ENCODE measurements around the gene B9D1. TPM values are rescaled to one million over a fixed set of nuclear protein-coding genes. Genes with fewer than 3 reads are reported as not detected.
A peak's percentile ranks its signal among the peaks of the same experiment; 100 is the strongest.

The B9D1 gene
- total RNA-seq, 2 experiments from 2014 or later, result 7.2 to 7.6 TPM

GRCh38 chr17:19337712-19338023 is 24.9 kb downstream of the B9D1 start:
- Mint-ChIP-seq H3K9me3 (no peaks in the 10 kb centered on the region), H3K4me1 (ENCODE audit: low read depth) (peaks cover 2% of the 10 kb centered on the region), H3K27me3 (peaks cover 11% of the 10 kb centered on the region), H3K4me3 (no peak overlapping the region), H3K27ac (no peak overlapping the region), H3K36me3 (no peaks in the 10 kb centered on the region)
- CTCF ChIA-PET, result interaction anchor here (0.9 to 3.0 kb wide), 10 partner anchors 8 to 129 kb away, joined by 3 to 12 read pairs (median 4); partner anchors contain the start of gene B9D1
- POLR2A ChIA-PET, result interaction anchor here (1.1 kb wide), 1 partner anchor 31 kb away, joined by 3 read pairs; no protein-coding TSS in a partner anchor
- DNase-seq, result no peak
- intact Hi-C loops (cut with micrococcal nuclease), result no loop called here

- Mint-ChIP-seq H3K36me3 (no peaks in the 10 kb centered on the region), H3K4me1 (ENCODE audit: low read depth) (peaks cover 4% of the 10 kb centered on the region), H3K4me3 (no peak overlapping the region), H3K9me3 (no peaks in the 10 kb centered on the region), H3K27ac (no peak overlapping the region), H3K27me3 (peaks cover 10% of the 10 kb centered on the region)
- intact Hi-C loops (cut with micrococcal nuclease), result no loop called here
- peak; percentile 6 for DNase-seq
- ChIA-PET CTCF (interaction anchor here (1.1 to 2.2 kb wide), 5 partner anchors 18 to 129 kb away, joined by 3 to 9 read pairs (median 5); no protein-coding TSS in a partner anchor), POLR2A (interaction anchor here (1.1 kb wide), 1 partner anchor 30 kb away, joined by 3 read pairs; no protein-coding TSS in a partner anchor)
Observed at GRCh38 chr17:19336938-19337711, 25.4 kb downstream of the B9D1 start.

DNA sequence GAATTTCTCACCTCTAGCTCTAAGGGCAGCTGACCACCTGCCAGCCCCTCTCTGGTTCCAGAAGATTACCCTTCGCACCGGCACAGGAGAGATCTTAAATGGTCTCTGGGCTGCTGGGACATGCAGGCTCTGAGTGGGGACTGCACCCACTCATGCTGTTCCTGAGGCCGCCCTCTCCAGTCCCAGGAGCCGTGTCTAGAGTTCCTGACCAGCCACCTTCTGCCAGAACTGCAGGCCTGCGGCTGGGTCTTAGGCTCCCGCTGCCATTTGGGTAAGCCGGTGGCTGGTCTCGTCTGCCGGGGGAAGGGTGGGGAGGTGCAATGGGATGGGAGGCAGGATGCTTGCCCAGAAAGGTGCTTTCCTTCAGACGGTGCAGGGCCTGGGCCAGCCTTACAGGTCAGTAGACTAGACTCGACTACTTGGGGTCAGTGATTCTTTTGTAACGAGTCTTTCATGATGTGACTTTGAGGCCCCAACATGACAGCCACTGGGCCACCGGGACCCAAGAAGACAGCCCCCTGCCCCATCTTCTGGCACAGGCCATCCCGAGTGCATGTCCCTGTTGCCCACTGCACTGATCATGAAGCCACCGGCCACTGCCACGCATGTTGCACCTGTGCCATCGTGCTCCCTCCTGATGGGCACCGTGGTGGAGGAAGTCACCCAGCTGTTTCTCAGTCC is 26.4 kb downstream of the B9D1 start:
- Mint-ChIP-seq H3K9me3 (no peaks in the 10 kb centered on the region), H3K4me1 (ENCODE audit: low read depth) (peaks cover 4% of the 10 kb centered on the region), H3K27me3 (peaks cover 7% of the 10 kb centered on the region), H3K4me3 (no peak overlapping the region), H3K27ac (no peak overlapping the region), H3K36me3 (no peaks in the 10 kb centered on the region)
- ChIA-PET CTCF (interaction anchor here (1.3 kb wide), 1 partner anchor 18 kb away, joined by 3 read pairs; no protein-coding TSS in a partner anchor), POLR2A (no interaction called here)
- DNase-seq, result peak; percentile 7
- intact Hi-C loops (cut with micrococcal nuclease), result no loop called here

GRCh38 chr17:19334331-19334730 is 28.2 kb downstream of the B9D1 start:
- ChIA-PET CTCF (no interaction called here), POLR2A (no interaction called here)
- intact Hi-C loops (cut with micrococcal nuclease), result no loop called here

DNA sequence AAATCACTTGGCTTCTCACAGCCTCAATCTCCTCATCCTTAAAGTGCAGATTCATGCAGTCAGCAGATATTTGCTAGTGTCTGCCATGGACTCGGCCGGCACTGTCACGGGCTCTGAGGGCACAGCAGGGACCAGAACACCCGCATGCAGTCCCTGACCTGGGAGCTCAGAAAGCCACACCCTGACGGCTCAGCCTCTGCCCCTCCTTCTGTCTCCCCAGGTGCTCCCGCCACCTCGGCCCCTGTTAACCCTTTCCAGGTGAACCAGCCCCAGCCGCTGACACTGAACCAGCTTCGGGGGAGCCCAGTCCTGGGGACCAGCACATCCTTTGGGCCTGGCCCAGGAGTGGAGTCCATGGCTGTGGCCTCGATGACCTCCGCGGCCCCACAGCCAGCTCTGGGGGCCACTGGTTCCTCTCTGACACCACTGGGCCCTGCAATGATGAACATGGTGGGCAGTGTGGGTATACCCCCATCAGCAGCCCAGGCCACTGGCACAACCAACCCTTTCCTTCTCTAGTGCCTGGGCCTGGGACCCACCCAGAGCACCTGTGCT is 28.7 kb downstream of the B9D1 start:
- Mint-ChIP-seq H3K27ac (no peak overlapping the region), H3K27me3 (peaks cover 6% of the 10 kb centered on the region), H3K4me3 (no peak overlapping the region), H3K9me3 (no peaks in the 10 kb centered on the region), H3K36me3 (no peaks in the 10 kb centered on the region), H3K4me1 (ENCODE audit: low read depth) (peaks cover 4% of the 10 kb centered on the region)
- intact Hi-C loops (cut with micrococcal nuclease), result no loop called here
- peak; percentile 6 for DNase-seq
- ChIA-PET POLR2A (no interaction called here), CTCF (no interaction called here)

More at GRCh38 chr17:19334331-19334730, 28.2 kb downstream of the B9D1 start:
- Mint-ChIP-seq H3K27me3 (peaks cover 6% of the 10 kb centered on the region), H3K4me1 (ENCODE audit: low read depth) (peaks cover 4% of the 10 kb centered on the region), H3K27ac (no peak overlapping the region), H3K4me3 (no peak overlapping the region), H3K9me3 (no peaks in the 10 kb centered on the region), H3K36me3 (no peaks in the 10 kb centered on the region)
- peak; percentile 1 for DNase-seq

- Mint-ChIP-seq H3K36me3 (no peaks in the 10 kb centered on the region), H3K27me3 (peaks cover 4% of the 10 kb centered on the region), H3K4me3 (no peak overlapping the region), H3K9me3 (no peaks in the 10 kb centered on the region), H3K4me1 (ENCODE audit: low read depth) (peaks cover 4% of the 10 kb centered on the region), H3K27ac (no peak overlapping the region)
- ChIA-PET CTCF (no interaction called here), POLR2A (no interaction called here)
- DNase-seq, result no peak
- intact Hi-C loops (cut with micrococcal nuclease), result no loop called here
Observed at GRCh38 chr17:19333132-19333440, 29.4 kb downstream of the B9D1 start.

GRCh38 chr17:19332371-19333131 is 30.0 kb downstream of the B9D1 start:
- POLR2A ChIA-PET, result no interaction called here
- H3K4me1 Mint-ChIP-seq (ENCODE audit: low read depth), result peaks cover 4% of the 10 kb centered on the region
- H3K9me3 Mint-ChIP-seq, result no peaks in the 10 kb centered on the region
- H3K4me3 Mint-ChIP-seq, result no peak overlapping the region
- CTCF ChIA-PET, result no interaction called here
- peaks cover 4% of the 10 kb centered on the region for H3K27me3 Mint-ChIP-seq
- peak; percentile 46 for DNase-seq
- H3K27ac Mint-ChIP-seq, result no peak overlapping the region
- no peaks in the 10 kb centered on the region for H3K36me3 Mint-ChIP-seq
- intact Hi-C loops (cut with micrococcal nuclease), result no loop called here

DNA sequence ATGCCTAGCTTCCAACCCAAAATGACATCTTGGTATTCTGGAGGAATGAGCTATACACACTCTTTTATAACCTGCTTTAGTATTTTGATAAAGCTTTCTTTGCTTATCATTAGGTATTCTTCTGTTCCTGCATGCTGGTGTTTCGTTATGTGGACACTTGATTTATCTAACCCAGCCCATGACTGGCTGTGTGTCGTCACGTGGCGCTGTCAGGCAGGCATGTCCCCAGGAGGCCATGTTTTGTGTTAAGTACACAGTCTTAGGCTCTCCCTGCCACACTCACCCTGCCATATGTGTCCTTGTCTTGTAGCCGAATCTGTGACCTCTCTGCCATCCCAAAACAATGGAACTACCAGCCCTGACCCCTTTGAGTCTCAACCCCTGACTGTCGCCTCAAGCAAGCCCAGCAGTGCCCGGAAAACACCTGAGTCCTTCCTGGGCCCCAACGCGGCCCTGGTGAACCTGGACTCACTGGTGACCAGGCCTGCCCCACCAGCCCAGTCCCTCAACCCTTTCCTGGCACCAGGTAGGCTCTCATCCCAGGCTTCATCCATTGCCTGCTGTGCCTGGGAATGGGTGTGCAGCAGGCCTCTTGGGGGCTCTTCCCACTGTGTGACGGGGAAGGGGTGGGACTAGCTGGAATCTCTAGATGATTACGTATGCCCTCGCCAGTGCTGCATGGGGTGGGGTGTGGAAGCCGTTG is 30.8 kb downstream of the B9D1 start:
- DNase-seq, result peak; percentile 5
- H3K36me3 Mint-ChIP-seq, result no peaks in the 10 kb centered on the region
- intact Hi-C loops (cut with micrococcal nuclease), result no loop called here
- no peaks in the 10 kb centered on the region for H3K27me3 Mint-ChIP-seq
- no peak overlapping the region for H3K27ac Mint-ChIP-seq
- peaks cover 4% of the 10 kb centered on the region for H3K4me1 Mint-ChIP-seq (ENCODE audit: low read depth)
- no peak overlapping the region for H3K4me3 Mint-ChIP-seq
- POLR2A ChIA-PET, result interaction anchor here (0.6 kb wide), 1 partner anchor 9 kb away, joined by 3 read pairs; no protein-coding TSS in a partner anchor
- H3K9me3 Mint-ChIP-seq, result peaks cover under 1% of the 10 kb centered on the region
- CTCF ChIA-PET, result no interaction called here

DNA sequence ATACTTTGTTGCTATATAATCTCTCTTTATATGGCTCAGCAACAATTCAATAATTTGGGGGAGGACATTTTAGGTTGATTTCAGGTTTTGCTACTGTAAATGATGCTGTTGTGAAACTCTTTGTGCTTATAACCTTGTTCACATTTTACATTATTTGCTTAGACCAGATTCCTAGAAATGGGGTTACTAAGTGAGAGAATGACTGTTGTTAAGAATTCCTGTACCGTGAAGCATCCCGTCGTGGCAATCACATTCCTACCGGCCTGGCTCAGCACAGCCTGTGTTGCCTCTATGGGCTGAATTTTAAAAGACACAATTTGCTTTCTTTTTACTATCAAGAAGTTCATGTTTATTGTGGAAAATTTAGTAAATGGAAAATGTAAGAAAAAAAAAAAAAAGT is 31.4 kb downstream of the B9D1 start:
- intact Hi-C loops (cut with micrococcal nuclease), result no loop called here
- Mint-ChIP-seq H3K4me1 (ENCODE audit: low read depth) (peaks cover 4% of the 10 kb centered on the region), H3K27ac (no peak overlapping the region), H3K9me3 (peaks cover 4% of the 10 kb centered on the region), H3K36me3 (no peaks in the 10 kb centered on the region), H3K4me3 (no peak overlapping the region), H3K27me3 (no peaks in the 10 kb centered on the region)
- DNase-seq, result no peak
- ChIA-PET CTCF (no interaction called here), POLR2A (interaction anchor here (0.6 kb wide), 1 partner anchor 8 kb away, joined by 3 read pairs; no protein-coding TSS in a partner anchor)

DNA sequence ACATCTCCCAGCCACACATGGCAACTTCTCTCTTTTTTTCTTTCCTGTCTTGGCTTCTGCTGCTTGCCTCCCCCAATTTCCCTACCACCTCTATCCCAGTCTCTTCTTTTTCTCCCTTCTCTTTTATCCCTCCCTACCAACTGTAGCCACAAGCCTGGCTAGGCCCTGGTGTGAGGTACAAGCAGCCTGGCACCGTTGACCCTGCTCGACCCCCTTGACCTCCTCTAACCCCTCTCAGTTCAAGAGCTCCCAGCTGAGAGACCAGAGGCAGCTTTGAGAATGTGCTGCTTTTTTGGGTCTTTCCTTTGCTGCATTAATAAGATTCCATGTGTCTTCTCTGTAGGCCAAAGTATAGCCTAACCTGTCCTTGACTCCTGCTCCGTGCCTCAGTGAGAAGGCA is 32.3 kb downstream of the B9D1 start:
- POLR2A ChIA-PET, result no interaction called here
- Mint-ChIP-seq H3K4me1 (ENCODE audit: low read depth) (peaks cover 4% of the 10 kb centered on the region), H3K36me3 (peaks cover 2% of the 10 kb centered on the region), H3K27ac (no peak overlapping the region), H3K27me3 (no peaks in the 10 kb centered on the region), H3K9me3 (peaks cover 11% of the 10 kb centered on the region), H3K4me3 (no peak overlapping the region)
- DNase-seq, result no peak
- CTCF ChIA-PET, result interaction anchor here (0.9 to 1.3 kb wide), 2 partner anchors 9 to 32 kb away, joined by 3 to 6 read pairs; partner anchors contain the start of gene B9D1
- intact Hi-C loops (cut with micrococcal nuclease), result no loop called here

- peak; percentile 5 for DNase-seq
- Mint-ChIP-seq H3K9me3 (peaks cover 15% of the 10 kb centered on the region), H3K4me3 (no peak overlapping the region), H3K4me1 (ENCODE audit: low read depth) (peaks cover 4% of the 10 kb centered on the region), H3K36me3 (peaks cover 2% of the 10 kb centered on the region), H3K27ac (no peak overlapping the region), H3K27me3 (peaks cover 1% of the 10 kb centered on the region)
- ChIA-PET POLR2A (no interaction called here), CTCF (interaction anchor here (0.9 to 1.3 kb wide), 2 partner anchors 9 to 32 kb away, joined by 3 to 6 read pairs; partner anchors contain the start of gene B9D1)
- intact Hi-C loops (cut with micrococcal nuclease), result no loop called here
Observed at GRCh38 chr17:19329839-19330238, 32.7 kb downstream of the B9D1 start.
